Measurements from ENCODE around the gene USF2.
"Not testable (repeated sequence)": the region's sequence is repeated elsewhere in the genome, so short reads cannot be mapped to it uniquely, and the experiment has no call there.

The USF2 gene

DNA sequence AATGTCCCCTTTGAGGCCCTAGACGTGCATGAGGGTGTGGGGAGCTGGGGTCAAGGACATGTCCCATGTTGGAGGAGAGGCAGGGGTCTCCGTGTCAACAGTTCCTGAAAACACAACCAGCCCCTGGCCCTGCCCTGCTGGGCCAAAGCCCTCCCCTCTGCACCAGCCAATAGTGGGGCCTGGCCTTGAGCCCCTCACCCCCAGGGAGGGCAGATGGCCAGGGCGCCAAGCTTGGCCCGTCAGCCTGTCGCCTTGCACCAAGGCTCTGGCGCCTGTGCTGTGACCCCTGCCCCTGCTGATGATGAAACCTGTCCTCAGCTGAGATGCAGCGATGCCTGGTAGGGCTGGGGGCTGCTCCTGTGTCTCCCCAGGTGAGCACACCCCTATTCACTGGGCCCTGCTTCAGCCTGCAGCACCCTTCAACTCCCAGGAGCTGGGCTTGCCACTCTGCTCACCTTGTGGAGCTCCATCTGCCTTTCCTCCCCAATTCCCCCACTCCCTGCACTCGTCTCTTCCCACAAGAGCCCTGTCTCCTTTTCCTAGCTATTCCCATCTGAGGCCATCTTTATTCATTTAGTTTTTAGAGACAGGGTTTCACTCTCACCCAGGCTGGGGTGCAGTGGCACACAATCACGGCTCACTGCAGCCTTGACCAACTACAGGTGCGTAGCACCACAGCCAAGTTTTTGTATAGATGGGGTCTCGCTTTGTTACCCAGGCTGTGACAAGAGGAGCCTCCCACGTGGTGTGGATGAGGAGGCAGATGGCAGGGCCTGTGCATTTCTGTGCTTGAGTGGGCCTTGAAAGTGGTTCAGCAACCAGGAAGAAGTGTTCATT lies 11.4 kb downstream of the USF2 start:
- no peak for DNase-seq (ENCODE audit: low read depth in 2 of 2)
- TF ChIP-seq, protein P1, sequence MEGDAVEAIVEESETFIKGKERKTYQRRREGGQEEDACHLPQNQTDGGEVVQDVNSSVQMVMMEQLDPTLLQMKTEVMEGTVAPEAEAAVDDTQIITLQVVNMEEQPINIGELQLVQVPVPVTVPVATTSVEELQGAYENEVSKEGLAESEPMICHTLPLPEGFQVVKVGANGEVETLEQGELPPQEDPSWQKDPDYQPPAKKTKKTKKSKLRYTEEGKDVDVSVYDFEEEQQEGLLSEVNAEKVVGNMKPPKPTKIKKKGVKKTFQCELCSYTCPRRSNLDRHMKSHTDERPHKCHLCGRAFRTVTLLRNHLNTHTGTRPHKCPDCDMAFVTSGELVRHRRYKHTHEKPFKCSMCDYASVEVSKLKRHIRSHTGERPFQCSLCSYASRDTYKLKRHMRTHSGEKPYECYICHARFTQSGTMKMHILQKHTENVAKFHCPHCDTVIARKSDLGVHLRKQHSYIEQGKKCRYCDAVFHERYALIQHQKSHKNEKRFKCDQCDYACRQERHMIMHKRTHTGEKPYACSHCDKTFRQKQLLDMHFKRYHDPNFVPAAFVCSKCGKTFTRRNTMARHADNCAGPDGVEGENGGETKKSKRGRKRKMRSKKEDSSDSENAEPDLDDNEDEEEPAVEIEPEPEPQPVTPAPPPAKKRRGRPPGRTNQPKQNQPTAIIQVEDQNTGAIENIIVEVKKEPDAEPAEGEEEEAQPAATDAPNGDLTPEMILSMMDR (IDR thresholded peaks at IDR 0.05; ENCODE audit: low read depth, low read length), result no peak

GRCh38 chr19:35281303-35281702 lies 12.5 kb downstream of the USF2 start:
- TF ChIP-seq, protein P1 (IDR thresholded peaks at IDR 0.05; ENCODE audit: low read depth, low read length), result no peak
- DNase-seq (ENCODE audit: low read depth in 2 of 2), result no peak
- no peak overlapping the region for H3K4me3 ChIP-seq (replicated peaks in 1 of 2; ENCODE audit: low read depth in 2 of 2, low read length in 2 of 2)

More for the DNA sequence above, 11.4 kb downstream of the USF2 start:
- H3K4me3 ChIP-seq (replicated peaks in 1 of 2; ENCODE audit: low read depth in 2 of 2, low read length in 2 of 2), result no peak overlapping the region

GRCh38 chr19:35284153-35285094 lies 15.7 kb downstream of the USF2 start:
- no peak overlapping the region for H3K4me3 ChIP-seq (replicated peaks in 1 of 2; ENCODE audit: low read depth in 2 of 2, low read length in 2 of 2)
- no peak for DNase-seq (ENCODE audit: low read depth in 2 of 2)
- TF ChIP-seq, protein P1 (IDR thresholded peaks at IDR 0.05; ENCODE audit: low read depth, low read length), result no peak

GRCh38 chr19:35285095-35285449 lies 16.3 kb downstream of the USF2 start:
- TF ChIP-seq, protein P1 (IDR thresholded peaks at IDR 0.05; ENCODE audit: low read depth, low read length), result no peak
- no peak overlapping the region for H3K4me3 ChIP-seq (replicated peaks in 1 of 2; ENCODE audit: low read depth in 2 of 2, low read length in 2 of 2)
- no peak for DNase-seq (ENCODE audit: low read depth in 2 of 2)

DNA sequence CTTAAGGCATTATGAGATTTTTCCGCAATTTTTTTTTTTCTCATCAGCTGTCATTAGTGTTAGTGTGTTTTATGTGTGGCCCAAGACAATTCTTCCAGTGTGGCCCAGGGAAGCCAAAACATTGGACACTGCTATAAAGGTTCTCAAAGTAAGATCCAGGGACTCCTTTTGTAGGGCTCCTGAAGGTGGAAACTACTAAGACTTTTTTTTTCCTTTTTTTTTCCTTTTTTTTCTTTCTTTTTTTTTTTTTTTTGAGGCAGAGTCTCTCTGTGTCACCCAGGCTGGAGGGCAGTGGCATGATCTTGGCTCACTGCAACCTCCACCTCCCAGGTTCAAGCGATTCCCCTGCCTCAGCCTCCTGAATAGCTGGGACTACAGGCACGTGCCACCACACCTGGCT lies 16.7 kb downstream of the USF2 start:
- H3K4me3 ChIP-seq (replicated peaks in 1 of 2; ENCODE audit: low read depth in 2 of 2, low read length in 2 of 2); DNase-seq (ENCODE audit: low read depth in 2 of 2): not testable (repeated sequence)

DNA sequence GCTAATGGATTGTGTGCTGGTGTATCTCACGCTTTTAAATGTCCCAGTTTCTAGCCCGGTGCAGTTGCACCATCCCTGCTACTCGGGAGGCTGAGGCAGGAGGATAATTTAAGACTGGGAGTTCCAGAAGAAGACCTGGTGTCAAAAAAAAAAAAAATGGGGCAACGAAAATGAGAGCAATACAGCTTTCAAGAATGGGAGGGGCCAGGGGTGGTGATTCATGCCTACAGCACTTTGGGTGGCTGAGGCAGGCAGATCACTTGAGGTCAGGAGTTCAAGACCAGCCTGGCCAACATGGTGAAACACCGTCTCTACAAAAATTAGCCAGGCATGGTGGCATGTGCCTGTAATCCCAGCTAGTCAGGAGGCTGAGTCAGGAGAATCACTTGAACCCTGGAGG lies 17.3 kb downstream of the USF2 start:
- not testable (repeated sequence) for DNase-seq (ENCODE audit: low read depth in 2 of 2); H3K4me3 ChIP-seq (replicated peaks in 1 of 2; ENCODE audit: low read depth in 2 of 2, low read length in 2 of 2)

GRCh38 chr19:35287713-35288112 lies 19.0 kb downstream of the USF2 start:
- H3K4me3 ChIP-seq (replicated peaks in 1 of 2; ENCODE audit: low read depth in 2 of 2, low read length in 2 of 2), result no peak overlapping the region
- no peak for DNase-seq (ENCODE audit: low read depth in 2 of 2)
- TF ChIP-seq, protein P1 (IDR thresholded peaks at IDR 0.05; ENCODE audit: low read depth, low read length), result no peak
